ENCODE data around the gene NPLOC4. TPM values are rescaled to one million over a fixed set of nuclear protein-coding genes. Genes with fewer than 3 reads are reported as not detected.

The NPLOC4 gene
- total RNA-seq, 4 donors from 2014 or later = 176 to 290 (median 263) TPM

DNA sequence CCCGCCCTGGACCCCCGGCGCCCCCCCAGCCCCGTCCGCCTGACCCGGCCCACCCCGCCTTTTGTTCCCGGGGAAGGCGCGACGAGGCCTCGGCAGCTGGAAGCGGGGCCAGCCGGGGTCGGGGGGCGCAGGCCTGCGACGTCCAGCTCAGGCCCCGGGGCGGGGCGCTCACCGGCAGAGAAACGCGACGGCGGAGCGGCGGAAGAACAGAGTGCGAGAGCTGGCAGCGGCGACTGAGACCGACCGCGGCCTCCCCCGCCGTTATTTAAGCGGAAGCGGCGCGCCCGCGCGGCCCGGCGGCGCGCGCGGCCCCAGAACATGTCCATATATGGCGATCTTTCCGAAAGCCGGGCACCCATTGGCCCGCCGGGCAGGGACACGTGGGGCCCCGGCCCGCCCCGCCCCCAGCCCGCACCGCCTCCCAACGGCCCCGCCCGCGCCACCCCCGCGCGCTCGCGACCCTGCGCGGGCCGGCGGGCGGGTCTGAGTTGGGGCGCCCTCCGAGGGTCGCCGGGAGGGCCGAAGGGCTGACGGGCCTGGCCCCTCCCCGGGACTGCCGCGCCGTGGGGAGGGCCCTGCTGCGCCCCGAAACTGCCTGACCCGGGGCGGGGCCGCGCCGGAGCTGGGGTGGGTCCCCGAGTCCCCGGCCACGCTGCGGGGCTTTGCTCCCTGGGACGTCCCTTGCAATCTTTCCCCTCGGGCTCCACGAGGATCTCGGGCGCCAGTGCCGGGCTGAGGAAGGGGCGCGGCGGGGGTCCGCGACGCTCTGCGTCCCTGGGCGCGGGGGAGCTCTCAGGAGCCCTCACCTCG is 124.1 kb downstream of the NPLOC4 start, which contains the start of gene ACTG1:
Gene ACTG1 (minus strand): TSS at position 238 of the 810 bp plus-strand sequence. CDS start 445 bp downstream, outside the sequence.
- TF ChIP-seq, protein P1, sequence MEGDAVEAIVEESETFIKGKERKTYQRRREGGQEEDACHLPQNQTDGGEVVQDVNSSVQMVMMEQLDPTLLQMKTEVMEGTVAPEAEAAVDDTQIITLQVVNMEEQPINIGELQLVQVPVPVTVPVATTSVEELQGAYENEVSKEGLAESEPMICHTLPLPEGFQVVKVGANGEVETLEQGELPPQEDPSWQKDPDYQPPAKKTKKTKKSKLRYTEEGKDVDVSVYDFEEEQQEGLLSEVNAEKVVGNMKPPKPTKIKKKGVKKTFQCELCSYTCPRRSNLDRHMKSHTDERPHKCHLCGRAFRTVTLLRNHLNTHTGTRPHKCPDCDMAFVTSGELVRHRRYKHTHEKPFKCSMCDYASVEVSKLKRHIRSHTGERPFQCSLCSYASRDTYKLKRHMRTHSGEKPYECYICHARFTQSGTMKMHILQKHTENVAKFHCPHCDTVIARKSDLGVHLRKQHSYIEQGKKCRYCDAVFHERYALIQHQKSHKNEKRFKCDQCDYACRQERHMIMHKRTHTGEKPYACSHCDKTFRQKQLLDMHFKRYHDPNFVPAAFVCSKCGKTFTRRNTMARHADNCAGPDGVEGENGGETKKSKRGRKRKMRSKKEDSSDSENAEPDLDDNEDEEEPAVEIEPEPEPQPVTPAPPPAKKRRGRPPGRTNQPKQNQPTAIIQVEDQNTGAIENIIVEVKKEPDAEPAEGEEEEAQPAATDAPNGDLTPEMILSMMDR (IDR thresholded peaks at IDR 0.05 in 4 of 5, conservative IDR thresholded peaks at IDR 0.05 in 1 of 5) = no peak
- TF ChIP-seq POLR2A (IDR thresholded peaks at IDR 0.05) = peak; percentile 96 to 98
- Histone ChIP-seq H3K4me1 (peaks cover 30 to 39% of the 10 kb centered on the region in 2 donors), H3K36me3 (peaks cover 0 to 30% of the 10 kb centered on the region in 2 donors), H3K27me3 (no peaks in the 10 kb centered on the region), H3K4me3 (peak within 1 kb of the TSS; percentile 81 to 95 (median 89)), H3K9me3 (no peaks in the 10 kb centered on the region), H3K27ac (peak within 1 kb of the TSS; percentile 91 to 100 (median 99))
- ATAC-seq (peak; percentile 72 to 73), DNase-seq (peak; percentile 89 to 94)
- in situ Hi-C loops (cut with MboI; ENCODE audit: low sequenced_read_pairs in 4 of 4) = no loop called here
- intact Hi-C loops (cut with DNase I; ENCODE audit: low total_unique reads) = loop anchor here (2.0 to 5.0 kb wide), 2 partner anchors 40 to 118 kb away; partner anchors contain the start of genes BAHCC1 and FAAP100

DNA sequence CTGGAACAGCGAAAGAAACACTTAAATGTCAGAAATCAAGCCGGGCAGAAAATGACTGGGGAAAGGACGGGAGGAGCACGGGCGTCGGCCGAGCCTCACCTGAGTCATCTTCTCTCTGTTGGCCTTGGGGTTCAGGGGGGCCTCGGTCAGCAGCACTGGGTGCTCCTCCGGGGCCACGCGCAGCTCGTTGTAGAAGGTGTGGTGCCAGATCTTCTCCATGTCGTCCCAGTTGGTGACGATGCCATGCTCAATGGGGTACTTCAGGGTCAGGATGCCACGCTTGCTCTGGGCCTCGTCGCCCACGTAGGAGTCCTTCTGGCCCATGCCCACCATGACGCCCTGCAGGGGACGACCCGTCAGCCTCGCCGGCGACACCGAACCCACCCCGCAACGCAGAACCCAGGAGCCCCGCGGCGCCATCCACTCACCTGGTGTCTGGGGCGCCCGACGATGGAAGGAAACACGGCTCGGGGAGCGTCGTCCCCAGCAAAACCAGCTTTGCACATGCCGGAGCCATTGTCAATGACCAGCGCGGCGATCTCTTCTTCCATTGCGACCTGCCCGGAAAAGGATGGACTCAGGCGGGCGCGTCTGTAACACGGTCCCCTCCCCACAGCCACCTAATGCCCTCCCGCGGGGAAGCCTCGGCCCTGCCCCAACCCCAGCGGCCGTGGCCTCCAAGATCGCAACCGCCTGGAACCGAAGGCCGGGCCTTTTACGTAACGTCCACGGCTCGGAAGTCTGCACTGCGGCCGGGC is 124.9 kb downstream of the NPLOC4 start:
- Histone ChIP-seq H3K4me1 (peaks cover 30 to 39% of the 10 kb centered on the region in 2 donors), H3K9me3 (no peaks in the 10 kb centered on the region), H3K4me3 (peak overlapping the region; percentile 81 to 95 (median 89)), H3K27ac (peak overlapping the region; percentile 86 to 100 (median 96)), H3K27me3 (no peaks in the 10 kb centered on the region), H3K36me3 (peaks cover 0 to 30% of the 10 kb centered on the region in 2 donors)
- intact Hi-C loops (cut with DNase I; ENCODE audit: low total_unique reads) (loop anchor here (2.0 to 5.0 kb wide), 2 partner anchors 40 to 117 kb away; partner anchors contain the start of genes BAHCC1 and FAAP100), in situ Hi-C loops (cut with MboI; ENCODE audit: low sequenced_read_pairs in 4 of 4) (no loop called here)
- DNase-seq = no peak
- ATAC-seq = no peak
- peak in 1 of 2 donors; percentile 1 for TF ChIP-seq POLR2A (IDR thresholded peaks at IDR 0.05)
- TF ChIP-seq, protein P1 (IDR thresholded peaks at IDR 0.05 in 4 of 5, conservative IDR thresholded peaks at IDR 0.05 in 1 of 5) = no peak

DNA sequence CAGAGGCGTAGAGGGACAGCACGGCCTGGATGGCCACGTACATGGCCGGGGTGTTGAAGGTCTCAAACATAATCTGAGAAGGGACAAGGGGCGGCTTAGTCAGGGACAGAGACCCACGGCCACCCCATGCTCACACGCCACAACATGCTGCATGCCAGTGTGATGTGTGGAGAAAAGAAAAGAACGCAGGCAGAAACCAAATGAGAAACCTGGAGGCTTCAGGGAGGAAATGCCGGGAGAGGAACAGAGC is 125.4 kb downstream of the NPLOC4 start:
- TF ChIP-seq, protein P1 (IDR thresholded peaks at IDR 0.05 in 4 of 5, conservative IDR thresholded peaks at IDR 0.05 in 1 of 5) = no peak
- TF ChIP-seq POLR2A (IDR thresholded peaks at IDR 0.05) = peak in 1 of 2 donors; percentile 6
- Histone ChIP-seq H3K27ac (peak overlapping the region; percentile 86 to 100 (median 96)), H3K27me3 (no peaks in the 10 kb centered on the region), H3K4me3 (peak overlapping the region; percentile 81 to 95 (median 89)), H3K36me3 (peaks cover 0 to 30% of the 10 kb centered on the region in 2 donors), H3K9me3 (no peaks in the 10 kb centered on the region), H3K4me1 (peaks cover 27 to 36% of the 10 kb centered on the region in 2 donors)
- intact Hi-C loops (cut with DNase I; ENCODE audit: low total_unique reads) = loop anchor here (5.0 kb wide), 1 partner anchor 41 kb away; the partner anchor contains the start of gene FAAP100
- DNase-seq = no peak
- in situ Hi-C loops (cut with MboI; ENCODE audit: low sequenced_read_pairs in 4 of 4) = no loop called here
- no peak for ATAC-seq

DNA sequence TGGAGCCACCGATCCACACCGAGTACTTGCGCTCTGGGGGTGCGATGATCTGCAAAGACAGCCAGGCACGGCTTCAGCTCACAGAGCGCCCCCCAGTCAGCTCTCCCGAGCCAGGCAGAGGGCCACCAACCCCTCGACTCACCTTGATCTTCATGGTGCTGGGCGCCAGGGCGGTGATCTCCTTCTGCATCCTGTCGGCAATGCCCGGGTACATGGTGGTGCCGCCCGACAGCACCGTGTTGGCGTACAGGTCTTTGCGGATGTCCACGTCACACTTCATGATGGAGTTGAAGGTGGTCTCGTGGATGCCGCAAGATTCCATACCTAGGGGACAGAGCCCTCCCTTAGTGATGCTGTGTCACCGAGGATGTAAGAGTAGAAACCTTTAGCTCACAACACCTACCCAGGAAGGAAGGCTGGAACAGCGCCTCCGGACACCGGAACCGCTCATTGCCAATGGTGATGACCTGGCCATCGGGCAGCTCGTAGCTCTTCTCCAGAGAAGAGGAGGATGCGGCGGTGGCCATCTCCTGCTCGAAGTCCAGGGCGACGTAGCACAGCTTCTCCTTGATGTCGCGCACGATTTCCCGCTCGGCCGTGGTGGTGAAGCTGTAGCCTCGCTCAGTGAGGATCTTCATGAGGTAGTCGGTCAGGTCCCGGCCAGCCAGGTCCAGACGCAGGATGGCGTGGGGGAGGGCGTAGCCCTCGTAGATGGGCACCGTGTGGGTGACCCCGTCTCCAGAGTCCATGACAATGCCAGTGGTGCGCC is 125.9 kb downstream of the NPLOC4 start:
- ATAC-seq (no peak), DNase-seq (no peak)
- intact Hi-C loops (cut with DNase I; ENCODE audit: low total_unique reads) = loop anchor here (5.0 kb wide), 1 partner anchor 41 kb away; the partner anchor contains the start of gene FAAP100
- Histone ChIP-seq H3K27me3 (no peaks in the 10 kb centered on the region), H3K4me3 (peak overlapping the region; percentile 81 to 95 (median 89)), H3K36me3 (peaks cover 0 to 30% of the 10 kb centered on the region in 2 donors), H3K27ac (peak overlapping the region; percentile 86 to 100 (median 96)), H3K4me1 (peaks cover 22 to 31% of the 10 kb centered on the region in 2 donors), H3K9me3 (no peaks in the 10 kb centered on the region)
- in situ Hi-C loops (cut with MboI; ENCODE audit: low sequenced_read_pairs in 4 of 4) = no loop called here
- TF ChIP-seq POLR2A (IDR thresholded peaks at IDR 0.05) = no peak
- TF ChIP-seq, protein P1 (IDR thresholded peaks at IDR 0.05 in 4 of 5, conservative IDR thresholded peaks at IDR 0.05 in 1 of 5) = no peak

Data from gastrocnemius medialis (tissue), 4 donors.